Inferior parietal cortex (tissue), 1 donor: Measurements from ENCODE around the gene ZNF587.
"Not testable (repeated sequence)": the region's sequence is repeated elsewhere in the genome, so short reads cannot be mapped to it uniquely, and the experiment has no call there.

Experiments used
- DNase-seq: peaks from one replicate; pipeline ENCODE4 v3.0.0-alpha.2; 2016; ENCODE audit errors: extremely low spot score

Gene ZNF587

DNA sequence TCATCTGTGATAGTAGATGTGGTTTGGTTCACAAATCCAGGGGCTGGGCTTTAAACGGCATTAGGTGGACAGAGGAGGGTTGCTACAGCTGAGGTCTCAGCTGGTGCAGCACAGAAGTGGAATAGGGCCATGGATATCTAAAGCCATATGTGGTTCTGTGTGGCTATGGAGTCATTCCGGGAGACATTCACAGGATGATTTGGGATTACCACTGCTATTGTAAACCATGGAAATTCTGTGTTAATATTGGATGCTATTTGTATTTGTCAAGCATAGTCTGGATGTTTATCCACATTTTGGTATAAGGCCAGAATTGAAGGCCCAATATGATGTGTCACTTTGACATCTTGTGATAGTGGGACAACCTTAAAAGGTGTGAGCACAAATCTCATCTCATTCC, 26.5 kb upstream of the ZNF587 start:
- not testable (repeated sequence) for DNase-seq

DNA sequence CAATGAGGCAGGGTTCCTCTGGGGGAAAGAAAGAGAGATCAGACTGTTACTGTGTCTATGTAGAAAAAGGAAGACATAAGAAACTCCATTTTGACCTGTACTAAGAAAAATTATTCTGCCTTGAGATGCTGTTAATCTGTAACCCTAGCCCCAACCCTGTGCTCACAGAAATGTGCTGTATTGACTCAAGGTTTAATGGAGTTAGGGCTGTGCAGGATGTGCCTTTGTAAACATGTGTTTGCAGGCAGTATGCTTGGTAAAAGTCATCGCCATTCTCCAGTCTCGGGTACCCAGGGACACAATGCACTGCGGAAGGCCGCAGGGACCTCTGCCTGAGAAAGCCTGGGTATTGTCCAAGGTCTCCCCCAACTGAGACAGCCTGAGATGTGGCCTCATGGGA, 26.1 kb upstream of the ZNF587 start:
- not testable (repeated sequence) for DNase-seq

DNA sequence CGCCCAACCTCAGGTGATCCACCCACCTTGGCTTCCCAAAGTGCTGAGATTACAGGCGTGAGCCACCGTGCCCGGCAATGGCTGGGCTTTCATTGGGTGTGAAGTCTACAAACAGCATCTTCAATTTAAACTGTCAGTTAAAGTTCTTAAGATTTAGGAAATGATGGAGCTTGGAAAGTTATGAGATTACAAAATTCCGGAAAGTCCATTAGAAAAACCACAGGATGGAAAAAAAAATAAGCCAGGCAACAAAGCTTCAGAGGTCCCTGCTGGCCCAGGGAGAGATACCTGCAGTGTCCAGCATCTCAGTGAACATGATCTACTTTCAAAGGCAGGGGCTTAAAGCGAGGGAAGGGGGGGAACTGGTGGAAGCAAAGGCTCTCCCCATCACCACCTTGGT, 24.1 kb upstream of the ZNF587 start:
- DNase-seq = no peak

DNA sequence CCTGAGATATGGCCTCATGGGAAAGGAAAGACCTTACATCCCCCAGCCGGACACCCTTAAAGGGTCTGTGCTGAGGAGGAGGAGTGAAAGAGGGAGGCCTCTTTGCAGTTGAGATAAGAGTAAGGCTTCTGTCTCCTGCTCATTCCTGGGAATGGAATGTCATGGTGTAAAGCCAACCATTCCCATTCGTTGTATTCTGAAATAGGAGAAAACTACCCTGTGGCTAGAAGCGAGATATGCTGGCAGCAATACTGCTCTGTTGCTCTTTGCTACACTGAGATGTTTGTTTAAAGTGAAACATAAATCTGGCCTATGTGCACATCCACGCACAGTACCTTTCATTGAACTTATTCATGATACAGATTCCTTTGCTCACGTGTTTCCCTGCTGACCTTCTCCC, 20.3 kb upstream of the ZNF587 start:
- no peak for DNase-seq

DNA sequence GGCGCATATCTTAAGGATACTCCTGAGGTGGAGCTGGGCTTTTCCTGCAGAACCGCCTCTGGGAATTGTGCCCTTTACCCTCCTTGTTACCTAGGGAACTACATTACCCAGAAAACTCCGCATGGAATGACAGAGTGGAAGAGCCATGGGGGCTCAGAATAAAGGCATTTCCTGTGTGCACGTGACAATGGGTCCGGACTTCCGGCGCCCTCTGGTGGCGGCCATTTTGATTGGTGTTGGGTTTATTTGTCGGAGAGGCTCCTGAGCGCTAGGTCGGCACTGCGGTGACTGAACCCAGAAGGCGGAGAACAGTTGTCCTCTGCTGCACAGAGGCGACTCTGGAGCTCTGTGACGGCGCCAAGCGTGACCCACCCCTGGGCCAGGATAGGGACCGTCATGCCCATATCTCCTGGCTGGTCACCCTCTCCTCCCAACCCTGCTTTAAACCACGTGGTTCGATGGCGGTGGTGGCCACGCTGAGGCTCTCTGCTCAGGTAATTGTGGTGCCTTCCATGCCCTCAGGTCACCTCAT, 19.5 kb upstream of the ZNF587 start, which contains the start of gene ZNF587B:
ZNF587B (plus strand) TSS at position 229 of the 532 bp plus-strand sequence; CDS start at position 459, 230 bp downstream.
- DNase-seq = peak; percentile 79

DNA sequence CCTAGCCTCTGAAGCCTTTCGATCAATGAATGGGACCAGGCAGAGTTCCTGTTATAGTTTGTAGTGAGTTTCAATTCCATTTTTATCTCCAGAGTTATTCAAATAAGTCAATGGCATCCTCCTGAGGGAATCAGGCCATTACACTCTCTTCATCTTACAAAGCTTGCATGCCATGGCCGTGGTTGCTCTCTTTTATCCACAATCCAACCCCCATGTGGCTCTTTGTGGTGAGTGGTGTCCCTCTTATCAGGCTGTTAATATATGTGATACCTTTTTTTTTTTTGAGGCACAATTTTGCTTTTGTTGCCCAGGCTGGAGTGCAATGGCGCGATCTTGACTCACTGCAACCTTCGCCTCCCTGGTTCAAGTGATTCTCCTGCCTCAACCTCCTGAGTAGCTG, 12.7 kb upstream of the ZNF587 start:
- not testable (repeated sequence) for DNase-seq

DNA sequence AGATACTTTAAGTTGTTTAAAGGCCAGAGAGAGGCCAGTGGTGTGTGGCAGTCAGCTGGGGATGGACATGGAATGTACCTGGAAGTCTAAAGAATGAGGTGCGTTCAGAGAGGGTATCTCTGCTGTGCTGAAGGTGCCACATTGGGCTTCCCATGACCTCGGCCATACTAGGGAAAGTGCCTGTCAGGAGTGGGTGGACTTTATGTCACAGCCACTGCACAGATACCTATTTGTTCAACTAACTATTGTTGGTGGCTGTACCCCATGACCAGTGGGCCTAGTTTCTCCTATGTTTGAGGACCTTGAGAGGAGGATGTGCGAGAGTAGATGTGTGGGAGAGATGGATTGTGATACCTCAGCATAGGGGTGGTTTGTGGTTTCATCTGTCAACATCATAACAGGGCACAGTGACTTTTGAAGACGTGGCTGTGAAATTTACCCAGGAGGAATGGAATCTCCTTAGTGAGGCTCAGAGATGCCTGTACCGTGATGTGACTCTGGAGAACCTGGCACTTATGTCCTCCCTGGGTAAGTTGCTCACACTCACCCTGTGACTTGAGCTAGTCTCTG, 11.0 kb upstream of the ZNF587 start:
- not testable (repeated sequence) for DNase-seq

DNA sequence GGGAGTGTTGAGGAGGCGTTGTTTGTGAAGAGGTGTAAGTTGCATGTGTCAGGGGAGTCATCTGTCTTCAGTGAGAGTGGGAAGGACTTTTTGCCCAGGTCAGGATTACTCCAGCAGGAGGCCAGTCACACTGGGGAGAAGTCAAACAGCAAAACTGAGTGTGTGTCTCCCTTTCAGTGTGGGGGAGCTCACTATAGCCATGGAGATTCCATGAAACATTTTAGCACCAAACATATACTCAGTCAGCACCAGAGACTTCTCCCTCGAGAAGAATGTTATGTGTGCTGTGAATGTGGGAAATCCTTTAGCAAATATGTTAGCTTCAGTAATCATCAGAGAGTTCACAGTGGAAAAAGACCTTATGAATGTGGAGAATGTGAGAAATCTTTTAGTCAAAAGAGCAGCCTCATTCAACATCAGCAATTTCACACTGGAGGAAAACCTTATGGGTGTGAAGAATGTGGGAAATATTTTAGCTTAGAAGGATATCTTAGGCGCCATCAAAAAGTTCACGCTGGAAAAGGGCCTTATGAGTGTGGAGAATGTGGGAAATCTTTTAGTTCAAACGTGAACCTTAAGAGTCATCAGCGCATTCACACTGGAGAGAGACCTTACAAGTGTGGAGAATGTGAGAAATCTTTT, 8.4 kb upstream of the ZNF587 start:
- DNase-seq = no peak

DNA sequence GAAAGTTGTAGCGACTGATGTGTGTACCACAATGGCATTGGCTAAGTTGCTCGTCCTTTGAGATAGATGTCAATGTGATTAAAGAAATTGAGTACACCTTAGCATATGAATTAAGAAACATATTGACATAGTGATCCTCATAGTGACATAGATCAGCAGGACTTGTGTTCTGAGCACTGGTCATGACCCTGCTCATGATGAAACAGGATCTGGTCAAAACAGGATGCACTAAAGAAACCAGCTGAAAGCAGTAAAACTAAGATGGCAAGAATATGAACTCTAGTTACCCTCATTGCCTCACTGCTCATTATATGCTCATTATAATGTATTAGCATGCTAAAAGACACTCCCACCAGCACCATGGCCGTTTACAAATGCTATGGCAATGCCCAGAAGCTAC, 2.5 kb upstream of the ZNF587 start:
- DNase-seq = not testable (repeated sequence)

DNA sequence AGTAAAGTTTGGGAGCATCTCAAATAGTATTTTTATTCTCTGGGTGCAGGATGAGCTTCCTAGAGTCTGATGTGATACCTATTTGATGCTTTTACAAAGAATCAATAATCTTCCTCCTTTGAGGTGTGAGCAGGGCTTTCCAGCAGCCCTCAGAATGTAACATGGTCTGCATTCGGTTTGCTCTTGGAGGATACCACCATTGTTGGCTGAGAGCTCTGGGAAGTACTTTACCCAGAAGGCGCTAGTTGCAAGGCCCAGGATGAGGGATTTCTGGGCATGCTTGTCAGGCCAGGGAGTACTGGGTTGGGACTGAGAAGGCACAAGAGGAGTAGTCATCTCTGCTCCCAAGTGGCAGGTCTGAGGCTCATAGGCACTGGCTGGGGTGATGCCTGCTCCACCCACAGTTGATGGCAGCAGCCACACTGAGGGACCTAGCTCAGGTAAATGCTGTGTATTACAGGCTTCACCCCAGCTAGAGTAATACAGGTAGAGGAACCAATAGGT, 445 bp upstream of the ZNF587 start:
- not testable (repeated sequence) for DNase-seq

DNA sequence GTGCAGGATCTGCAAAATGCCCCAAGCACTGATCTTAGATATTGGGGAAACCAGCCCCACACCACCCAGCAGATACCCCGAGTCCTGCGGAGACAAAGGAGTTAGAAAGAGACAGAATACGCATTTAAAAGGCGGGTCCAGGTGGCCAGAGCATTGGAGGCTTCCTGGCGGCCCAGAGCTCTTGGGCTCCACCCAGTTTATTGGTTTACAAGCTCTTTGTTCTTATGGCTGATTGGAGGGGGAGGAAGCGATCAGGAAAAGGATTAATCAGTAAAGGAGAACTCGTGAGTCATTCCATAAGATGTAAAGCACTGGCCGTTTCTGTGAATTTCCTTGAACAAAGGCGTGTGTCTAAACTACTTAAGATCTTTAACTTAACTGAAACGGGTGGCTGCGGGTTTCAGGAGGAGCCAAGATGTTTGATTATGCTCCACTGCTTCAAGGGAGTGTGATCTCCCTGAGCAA, 926 bp downstream of the ZNF587 start:
- DNase-seq = no peak

DNA sequence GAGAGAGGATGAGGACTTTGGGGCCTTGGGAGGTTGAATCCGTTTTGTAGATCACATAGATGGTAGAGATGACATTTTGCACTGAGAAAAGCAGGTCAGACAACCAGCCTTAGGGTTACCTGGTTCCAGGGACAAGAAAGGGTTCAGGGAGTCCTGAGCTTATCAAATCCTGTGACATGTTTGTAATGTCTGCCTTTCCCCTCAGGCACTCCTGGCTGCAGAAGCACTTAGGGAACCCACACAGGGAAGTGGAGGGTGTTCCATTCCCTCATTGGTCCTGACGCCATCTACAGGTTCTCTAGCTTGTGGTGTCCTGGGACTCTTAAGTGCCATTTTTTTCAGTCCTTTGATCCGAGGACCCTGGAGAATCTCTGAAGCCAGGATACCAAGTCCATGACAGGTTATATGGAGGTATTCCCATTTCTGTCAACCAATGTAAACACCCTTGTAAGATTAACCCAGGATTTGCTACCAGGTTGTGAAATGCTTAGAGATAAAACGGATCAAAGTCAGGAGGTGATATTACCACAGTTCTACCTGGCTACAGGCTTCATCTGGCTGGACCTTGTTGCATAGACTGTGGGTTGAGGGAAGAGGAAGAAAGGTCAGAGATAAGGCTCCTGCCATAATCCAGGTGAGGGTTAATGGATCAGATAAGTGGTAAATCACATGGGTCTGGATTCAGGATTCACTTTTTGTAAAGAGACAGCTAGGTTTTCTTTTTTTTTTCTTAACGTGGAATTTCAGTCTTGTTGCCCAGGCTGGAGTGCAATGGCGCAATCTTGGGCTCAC, 2.3 kb downstream of the ZNF587 start:
- not testable (repeated sequence) for DNase-seq

DNA sequence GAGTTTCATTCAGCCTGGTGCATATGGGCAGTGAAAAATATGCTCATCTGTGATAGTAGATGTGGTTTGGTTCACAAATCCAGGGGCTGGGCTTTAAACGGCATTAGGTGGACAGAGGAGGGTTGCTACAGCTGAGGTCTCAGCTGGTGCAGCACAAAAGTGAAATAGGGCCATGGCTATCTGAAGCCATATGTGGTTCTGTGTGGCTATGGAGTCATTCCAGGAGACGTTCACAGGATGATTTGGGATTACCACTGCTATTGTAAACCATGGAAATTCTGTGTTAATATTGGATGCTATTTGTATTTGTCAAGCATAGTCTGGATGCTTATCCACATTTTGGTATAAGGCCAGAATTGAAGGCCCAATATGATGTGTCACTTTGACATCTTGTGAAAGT, 4.5 kb downstream of the ZNF587 start:
- DNase-seq = not testable (repeated sequence)

DNA sequence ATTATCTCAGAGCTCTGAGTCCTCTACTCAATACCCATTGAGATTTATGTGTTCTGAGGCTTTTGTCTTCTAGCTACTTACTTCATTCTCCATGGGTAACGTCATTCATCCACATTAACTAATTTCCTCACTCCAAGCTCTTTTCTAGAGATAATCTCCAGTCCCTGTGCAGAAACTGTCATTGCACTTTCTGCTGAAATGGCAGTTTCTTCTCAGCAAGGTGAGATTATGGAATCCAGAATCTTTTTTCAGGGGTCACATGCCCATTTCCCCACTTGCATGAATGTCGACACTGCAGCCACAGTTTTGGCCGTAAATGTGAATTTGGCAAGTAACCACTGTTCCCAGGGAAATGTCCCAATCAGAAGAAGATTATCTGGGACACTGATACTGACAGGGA, 12.7 kb downstream of the ZNF587 start:
- not testable (repeated sequence) for DNase-seq

DNA sequence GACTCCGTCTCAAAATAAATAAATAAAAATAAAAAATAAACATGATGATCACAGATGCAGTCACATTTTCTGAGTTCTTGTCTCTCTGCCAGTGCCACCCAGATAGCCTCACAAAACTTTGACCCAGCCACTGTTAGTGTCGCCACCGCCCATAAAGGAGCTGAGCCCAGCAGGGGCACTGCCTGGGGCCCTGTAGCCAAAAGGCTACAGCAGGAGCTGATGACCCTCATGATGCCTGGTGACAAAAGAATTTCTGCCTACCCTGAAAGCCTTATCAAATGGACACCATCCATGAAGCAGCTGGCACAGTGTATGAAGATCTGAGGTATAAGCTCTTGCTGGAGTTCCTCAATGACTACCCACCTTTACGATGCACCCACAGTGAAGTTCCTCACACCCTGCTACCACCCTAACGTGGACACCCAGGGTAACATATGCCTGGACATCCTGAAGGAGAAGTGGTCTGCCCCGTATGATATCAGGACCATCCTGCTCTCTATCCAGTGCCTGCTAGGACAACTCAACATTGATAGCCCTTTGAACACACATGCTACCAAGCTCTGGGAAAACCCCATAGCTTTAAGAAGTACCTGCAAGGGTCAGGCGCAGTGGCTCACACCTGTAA, 18.3 kb downstream of the ZNF587 start:
- DNase-seq = no peak

DNA sequence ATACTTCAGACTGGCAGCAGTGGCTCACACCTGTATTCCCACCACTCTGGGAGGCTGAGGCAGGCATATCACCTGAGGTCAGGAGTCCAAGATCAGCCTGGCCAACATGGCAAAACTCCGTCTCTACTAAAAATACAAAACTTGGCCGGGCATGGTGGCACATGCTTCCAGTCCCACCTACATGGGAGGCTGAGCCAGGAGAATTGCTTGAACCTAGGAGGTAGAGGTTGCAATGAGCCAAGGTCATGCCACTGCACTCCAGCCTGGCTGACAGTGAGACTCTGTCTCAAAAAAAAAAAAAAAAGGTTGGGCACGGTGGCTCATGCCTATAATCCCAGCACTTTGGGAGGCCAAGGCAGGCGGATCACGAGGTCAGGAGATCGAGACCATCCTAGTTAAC, 20.0 kb downstream of the ZNF587 start:
- not testable (repeated sequence) for DNase-seq

DNA sequence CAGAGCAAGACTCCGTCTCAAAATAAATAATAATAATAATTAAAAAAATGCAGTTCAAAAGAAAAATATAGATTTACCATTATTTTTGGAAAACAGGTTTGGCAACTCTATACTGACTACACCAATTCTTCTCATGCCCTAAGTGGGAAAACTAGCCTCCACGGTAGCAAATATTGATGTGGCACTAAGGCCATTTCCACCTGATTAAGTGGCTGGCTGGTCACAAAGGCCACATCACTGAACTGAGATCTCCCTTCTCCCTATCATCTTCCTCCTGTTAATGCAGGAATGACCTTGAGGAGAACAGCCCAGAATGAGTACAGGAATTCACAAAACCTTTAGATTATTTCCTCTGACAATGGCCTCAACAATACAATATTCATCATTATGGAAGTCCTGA, 20.6 kb downstream of the ZNF587 start:
- DNase-seq = no peak

DNA sequence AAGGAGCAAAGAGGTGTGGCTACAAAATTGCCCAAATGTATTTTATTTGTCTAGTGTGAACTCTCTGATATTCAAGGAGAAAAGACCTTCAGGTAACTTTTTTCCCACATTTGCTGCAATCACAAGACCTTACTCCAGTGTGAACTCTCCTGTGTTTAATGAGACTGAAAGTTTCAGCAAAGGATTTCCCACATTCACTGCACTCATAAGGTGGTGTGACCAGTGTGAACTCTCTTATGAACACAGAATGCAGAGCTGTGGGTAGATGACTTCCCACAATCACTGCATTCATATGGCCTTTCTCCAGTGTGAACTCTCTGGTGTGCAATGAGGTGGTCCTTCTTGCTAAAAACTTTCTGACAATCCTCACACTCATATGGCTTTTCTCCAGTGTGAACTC, 22.8 kb downstream of the ZNF587 start:
- DNase-seq = no peak

DNA sequence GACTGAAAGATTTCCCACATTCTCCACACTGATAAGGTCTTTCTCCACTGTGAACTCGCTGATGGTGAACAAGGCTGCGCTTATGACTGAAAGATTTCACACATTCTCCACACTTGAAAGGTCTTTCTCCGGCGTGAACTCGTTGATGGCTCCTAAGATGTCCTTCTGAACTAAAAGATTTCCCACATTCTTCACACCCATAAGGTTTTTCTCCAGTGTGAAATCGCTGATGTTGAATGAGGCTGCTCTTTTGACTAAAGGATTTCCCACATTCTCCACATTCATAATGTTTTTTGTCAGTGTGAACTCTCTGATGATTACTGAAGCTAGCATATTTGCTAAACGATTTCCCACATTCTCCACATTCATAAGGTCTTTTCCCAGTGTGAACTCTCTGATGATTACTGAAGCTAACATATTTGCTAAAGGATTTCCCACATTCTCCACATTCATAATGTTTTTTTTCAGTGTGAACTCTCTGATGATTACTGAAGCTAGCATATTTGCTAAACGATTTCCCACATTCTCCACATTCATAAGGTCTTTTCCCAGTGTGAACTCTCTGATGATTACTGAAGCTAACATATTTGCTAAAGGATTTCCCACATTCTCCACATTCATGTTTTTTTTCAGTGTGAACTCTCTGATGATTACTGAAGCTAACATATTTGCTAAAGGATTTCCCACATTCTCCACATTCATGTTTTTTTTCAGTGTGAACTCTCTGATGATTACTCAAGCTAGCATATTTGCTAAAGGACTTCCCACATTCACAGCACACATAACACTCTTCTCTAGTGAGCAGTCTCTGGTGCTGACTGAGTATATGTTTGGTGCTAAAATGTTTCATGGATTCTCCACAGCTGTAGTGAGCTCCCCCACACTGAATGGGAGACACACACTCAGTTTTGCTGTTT, 24.5 kb downstream of the ZNF587 start:
- not testable (repeated sequence) for DNase-seq

DNA sequence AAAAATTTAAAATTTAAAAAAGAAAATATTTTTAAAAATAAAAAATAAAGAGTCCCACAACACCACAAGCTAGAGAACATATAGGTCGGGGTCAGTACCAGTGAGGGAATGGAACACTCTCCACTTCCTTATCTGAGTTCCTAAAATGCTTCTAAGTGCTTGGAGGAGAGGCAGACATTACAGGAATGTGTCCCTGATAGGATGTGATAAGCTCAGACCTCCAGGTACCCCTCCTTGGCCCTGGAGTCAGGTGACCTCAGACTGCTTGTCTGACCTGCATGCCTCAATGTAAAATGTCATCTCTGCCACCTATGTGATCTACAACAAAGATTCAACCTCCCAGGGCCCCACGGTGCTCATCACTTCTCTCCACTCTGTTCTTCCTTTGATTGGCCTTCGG, 36.4 kb downstream of the ZNF587 start:
- DNase-seq = no peak
